ENCODE results near the gene C16orf89.
"Not testable (repeated sequence)": the region's sequence is repeated elsewhere in the genome, so short reads cannot be mapped to it uniquely, and the experiment has no call there.

Gene C16orf89

GRCh38 chr16:5084099-5084731, 18.5 kb upstream of the C16orf89 start:
- DNase-seq: not testable (repeated sequence)

DNA sequence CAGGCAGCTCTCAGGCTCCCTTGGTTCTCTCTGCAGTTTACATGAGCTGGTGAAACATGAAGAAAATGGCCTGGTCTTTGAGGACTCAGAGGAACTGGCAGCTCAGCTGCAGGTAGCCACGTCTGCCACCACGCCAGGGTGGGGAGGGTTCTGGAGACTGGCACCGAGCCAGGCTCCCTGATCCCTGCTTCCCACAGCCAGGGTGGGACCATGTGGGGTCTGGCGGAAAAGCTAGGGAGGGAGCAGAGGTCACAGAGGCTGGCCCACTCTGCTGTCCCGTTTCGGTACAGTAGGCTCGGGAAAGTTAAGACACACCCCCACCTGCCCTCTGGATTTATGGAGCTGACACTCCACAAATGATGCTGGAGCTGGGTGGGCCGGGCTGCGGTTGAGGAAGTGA, 17.9 kb upstream of the C16orf89 start:
- not testable (repeated sequence) for DNase-seq

GRCh38 chr16:5080996-5081395, 15.2 kb upstream of the C16orf89 start:
- DNase-seq: not testable (repeated sequence)

GRCh38 chr16:5080461-5080860, 14.7 kb upstream of the C16orf89 start:
- DNase-seq: not testable (repeated sequence)

DNA sequence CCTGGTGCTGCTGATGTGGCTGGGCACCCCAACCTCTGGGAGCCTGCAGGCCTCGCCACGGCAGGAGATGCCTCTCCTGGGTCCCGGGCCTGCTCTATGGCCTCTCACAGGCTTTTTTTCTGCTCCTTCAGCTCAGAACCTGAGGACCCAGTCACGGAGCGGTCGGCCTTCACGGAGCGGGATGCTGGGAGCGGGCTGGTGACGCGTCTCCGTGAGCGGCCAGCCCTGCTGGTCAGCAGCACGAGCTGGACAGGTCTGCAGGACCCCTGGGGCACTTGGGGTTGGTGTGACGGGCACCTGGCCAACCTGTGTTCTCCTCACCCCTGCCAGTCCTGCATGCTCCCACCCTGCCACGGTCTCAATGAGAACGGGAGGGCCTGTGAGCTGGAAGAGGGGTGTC, 12.9 kb upstream of the C16orf89 start:
- no peak for DNase-seq

DNA sequence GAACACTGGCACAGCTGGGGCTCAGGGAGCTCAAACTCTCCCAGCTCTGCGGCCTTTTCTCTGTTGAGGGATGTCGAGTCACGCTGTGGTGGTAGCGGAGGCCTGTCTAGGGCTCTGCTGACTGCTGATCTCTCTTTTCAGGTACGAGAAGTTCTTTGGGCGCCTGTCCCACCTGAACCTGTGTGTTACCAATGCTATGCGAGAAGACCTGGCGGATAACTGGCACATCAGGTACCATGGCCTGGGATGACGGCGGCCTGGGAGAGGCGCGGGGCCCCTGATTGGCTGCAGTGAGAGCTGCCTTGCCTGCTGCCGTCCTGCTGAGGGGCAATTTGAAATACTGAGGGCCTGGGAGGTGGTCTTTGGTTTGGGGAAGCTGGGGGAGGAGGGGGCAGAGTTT, 11.5 kb upstream of the C16orf89 start:
- no peak for DNase-seq

DNA sequence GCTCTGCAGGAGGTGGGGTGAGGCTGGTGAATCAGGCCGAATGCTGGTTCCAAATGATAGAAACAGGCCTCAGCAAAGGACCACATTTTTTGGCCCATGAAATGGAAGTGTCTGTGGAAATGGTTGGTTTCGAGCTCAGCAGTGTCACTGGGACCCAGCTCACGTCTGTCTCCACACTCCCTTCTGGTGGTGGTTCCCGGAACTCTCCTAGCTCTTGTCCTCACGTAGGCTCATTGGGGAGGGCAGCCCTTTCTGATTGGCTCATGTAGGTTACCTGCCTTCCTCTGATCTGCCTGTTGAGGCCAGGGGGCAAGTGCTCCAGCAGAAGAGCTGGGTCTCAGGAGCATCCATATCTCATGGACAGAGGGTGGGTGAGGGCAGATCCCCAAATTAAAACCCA, 9.9 kb upstream of the C16orf89 start:
- DNase-seq: no peak

DNA sequence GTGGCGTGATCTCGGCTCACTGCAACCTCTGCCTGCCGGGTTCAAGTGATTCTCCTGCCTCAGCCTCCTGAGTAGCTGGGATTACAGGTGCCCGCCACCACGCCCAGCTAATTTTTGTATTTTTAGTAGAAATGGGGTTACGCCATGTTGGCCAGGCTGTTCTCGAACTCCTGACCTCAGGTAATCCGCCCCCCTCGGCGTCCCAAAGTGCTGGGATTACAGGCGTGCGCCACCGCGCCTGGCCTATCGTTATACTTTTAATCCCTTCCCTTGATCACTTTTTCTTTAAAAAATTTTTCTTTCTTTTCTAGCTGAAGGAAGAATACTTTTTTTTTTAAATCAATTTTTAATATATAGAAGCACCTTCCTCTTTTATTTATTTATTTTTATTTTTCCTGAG, 8.0 kb upstream of the C16orf89 start:
- DNase-seq: not testable (repeated sequence)

GRCh38 chr16:5073279-5073629, 7.5 kb upstream of the C16orf89 start:
- no peak for DNase-seq

- no peak for DNase-seq
Measured at GRCh38 chr16:5072334-5073278, 6.8 kb upstream of the C16orf89 start.

DNA sequence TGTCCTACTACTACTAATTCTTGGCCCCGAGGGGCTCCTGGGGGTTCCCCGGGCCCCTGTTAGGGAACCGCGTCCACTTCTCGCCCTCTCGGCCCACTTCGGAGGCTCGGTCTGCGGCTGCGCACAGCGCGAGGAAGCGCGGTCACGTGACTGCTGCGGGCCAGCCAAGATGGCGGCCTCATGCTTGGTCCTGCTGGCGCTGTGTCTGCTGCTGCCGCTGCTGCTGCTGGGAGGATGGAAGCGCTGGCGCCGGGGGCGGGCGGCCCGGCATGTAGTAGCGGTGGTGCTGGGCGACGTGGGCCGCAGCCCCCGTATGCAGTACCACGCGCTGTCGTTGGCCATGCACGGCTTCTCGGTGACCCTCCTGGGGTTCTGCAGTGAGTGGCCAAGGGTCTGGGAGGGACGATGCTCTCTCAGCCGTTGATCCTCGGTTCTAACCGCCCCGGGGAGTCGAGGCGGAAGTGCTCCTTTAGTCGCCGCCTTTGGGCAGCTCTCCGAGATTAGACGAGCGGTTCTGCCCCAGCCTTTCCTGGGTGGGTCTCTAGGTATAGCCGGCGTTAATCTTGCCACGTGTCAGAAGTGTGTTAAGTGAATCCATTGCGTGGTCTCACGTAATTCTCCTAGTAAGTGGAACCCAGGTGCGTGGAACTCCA, 6.1 kb upstream of the C16orf89 start, which contains the start of gene ALG1:
TSS of gene ALG1 (plus strand) at position 163 of the 653 bp plus-strand sequence. CDS start at position 170, 7 bp downstream.
- peak; percentile 94 for DNase-seq

DNA sequence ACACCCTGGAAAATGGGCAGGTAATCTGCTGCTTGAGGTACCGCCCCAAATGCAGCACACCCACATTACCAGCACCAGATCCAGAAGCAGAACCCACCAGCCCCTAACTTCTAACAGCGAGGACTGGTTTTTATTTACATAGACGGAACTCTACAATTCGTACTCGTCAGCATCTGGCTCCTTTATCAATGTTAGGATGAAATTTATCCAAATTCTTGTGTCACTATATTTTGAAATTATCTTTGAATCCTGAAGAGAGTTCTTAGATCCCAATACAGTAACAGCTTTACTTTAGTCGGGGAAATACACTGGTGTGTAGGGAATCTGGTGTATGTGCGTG, 5.6 kb upstream of the C16orf89 start:
- DNase-seq: no peak

DNA sequence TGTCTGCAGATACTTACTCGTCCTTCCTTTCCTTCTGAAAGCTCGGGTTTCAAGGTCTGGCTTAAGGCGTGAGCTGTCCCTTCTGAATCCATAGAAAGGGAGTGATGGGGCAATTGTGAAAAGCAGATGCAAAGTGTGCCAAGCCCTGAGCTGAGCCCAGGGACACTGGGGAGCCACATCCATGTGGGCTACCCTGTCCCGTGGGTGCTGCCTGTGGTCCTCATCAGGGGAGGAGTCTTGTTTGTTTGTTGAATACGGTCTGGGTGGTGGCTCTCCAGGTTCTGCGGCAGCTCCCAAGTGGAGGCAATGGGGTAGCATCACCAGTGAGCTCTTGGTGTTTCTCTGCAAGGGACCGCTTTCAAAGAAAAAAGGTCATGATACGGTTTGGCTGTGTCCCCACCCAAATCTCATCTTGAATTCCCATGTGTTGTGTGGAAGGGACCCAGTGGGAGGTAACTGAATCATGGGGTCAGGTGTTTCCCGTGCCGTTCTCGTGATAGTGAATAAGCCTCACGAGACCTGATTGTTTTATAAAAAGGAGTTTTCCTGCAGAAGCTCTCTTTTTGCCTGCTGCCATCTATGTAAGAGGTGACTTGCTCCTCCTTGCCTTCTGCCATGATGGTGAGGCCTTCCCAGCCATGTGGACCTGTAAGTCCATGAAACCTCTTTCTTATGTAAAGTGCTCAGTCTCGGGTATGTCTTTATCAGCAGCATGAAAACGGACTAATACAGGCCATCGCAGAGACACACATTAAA, 4.9 kb upstream of the C16orf89 start:
- DNase-seq: no peak

GRCh38 chr16:5069854-5070253, 4.1 kb upstream of the C16orf89 start:
- DNase-seq: no peak

DNA sequence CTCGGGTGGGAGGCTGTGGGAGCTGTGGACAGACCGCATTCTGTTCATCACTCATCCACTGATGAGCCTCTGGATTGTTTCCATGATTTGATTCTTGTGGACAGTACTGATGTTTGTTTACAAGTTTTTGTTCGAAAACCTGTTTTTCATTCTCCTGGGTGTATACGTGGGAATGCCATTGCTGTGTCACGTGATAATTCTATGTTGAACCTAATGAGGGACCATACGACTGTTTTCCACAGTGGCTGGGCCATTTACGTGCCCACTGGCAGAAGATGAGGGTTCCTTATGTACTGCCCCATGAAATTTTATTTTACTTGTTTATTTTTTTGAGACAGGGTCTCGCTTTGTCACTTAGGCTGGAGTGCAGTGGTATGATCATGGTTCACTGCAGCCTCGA, 3.3 kb upstream of the C16orf89 start:
- no peak for DNase-seq

DNA sequence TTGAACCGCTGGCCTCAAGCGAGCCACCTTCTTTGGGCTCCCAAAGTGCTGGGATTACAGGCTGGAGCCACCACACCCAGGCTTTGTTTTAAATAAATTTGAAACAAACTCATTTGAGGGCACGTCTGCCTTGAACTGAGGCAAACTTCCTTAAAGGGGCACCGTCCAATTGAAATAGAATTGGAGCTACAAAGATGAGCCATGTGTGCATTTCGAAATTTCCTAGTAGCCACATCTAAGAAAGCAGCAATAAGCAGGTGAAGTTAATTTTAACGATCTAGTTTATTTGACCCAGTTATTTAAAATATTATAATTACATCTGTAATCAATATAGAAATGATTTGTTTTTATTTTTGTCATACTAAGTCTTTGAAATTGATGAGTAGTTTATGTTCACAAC, 755 bp upstream of the C16orf89 start:
- DNase-seq: no peak

GRCh38 chr16:5065326-5065725, 430 bp downstream of the C16orf89 start:
- DNase-seq: no peak

DNA sequence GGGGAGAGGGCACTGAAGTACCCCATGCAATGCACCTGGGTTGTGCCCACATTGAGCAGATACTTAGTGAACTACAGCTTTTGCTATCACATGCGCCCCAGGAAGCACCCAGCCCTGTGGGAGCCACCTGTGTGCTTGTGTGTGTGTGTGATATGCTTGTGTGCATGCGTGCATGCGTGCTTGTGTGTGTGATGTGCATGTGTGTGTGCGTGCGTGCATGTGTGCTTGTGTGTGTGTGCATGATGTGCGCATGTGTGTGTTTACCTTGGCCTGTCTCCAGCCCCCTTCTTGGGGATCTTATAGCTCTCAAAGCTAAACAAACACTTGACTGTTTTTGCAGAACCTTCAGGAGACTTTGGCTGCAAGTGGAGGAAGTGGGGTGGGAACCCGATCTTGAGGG, 841 bp downstream of the C16orf89 start:
- no peak for DNase-seq

DNA sequence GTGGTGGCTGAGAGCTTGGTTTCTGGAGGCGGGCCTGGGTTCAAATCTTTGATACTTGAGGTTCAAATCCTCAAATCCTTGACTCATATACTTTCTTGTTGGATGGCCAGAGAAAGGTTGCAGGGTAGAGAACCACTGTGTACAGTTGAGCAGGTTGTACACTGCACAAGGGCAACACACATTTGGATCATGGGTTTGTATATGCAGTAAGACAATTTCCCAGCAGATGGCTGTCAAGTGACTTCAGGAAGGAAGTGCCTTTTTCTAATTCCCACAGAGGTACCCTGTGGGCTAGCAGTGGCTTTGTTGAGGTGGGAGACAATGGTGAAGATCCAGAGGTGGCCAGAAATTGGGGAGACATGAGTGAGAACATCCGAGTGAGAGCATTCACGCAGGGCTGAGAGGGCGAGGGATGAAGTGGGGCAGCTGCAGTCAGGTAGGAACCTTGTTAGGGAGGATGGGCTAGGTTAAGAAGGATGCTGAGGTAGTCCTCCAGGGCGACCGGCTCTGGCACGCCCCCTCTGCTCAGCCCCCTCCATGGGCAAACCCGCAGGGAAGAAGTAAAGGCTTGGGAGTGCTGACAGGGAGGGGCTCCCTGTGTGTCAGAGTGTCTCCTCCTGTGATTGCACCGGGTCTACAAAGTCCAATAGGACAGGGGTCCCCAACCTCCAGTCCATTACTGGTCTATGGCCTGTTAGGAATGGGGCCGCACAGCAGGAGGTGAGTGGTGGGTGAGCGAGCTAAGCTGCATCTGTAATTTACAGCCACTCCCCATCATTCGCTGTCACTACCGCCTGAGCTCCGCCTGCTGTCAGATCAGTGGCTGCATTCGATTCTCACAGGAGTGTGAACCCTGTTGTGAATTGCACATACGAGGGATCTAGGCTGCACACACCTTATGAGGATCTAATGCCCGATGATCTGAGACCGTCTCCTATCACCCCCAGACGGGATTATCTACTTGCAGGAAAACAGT, 2.7 kb downstream of the C16orf89 start:
- no peak for DNase-seq

DNA sequence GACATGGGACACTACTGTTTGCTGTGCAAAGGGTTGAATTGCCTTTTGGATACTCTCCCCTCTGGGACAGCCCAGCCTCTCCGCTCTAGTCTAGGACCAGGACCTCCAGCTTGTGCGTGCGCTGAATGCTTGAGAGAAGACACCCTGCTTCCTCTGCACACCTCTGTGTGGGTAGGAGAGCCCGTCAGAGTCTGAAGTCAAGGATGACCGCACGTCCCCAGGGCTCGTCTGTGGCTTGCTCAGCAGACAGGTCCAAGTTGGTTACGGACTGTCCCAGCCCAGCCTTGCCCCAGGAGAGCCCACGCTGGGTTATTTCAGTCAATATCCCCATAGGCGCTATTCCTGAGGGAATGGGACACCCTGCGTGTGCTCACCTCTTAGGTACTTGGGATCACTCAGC, 3.7 kb downstream of the C16orf89 start:
- DNase-seq: no peak

DNA sequence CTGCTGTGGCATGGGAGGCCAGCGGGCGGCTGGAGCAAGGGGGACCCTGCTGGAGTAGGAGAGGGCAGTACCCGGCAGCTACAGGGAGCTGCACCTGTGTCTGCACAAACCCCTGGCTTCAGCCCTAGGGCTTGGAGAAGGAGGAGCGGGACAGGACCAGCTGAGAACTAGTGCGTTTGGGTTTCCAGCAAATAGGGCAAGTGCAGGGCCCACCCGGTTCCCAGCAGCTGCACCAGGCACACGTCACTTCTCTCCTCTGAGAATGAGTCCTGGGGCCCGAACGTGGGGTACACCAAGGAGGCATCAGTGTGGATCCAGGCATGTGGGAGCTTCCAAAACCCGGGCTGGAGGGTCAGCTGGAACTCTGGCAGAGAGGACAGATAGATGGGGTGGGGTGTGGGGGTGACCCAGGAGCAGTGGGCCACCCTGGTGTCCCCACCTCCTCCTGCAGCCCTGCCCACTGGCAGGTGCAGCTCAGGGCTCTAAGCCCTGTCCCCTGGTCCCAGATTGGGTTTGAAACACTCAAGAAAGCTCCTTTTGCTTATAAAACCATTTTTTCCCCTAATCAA, 5.6 kb downstream of the C16orf89 start:
- no peak for DNase-seq
